K562 (cell line): ENCODE results near the gene SELENOW. TPM values are rescaled to one million over a fixed set of nuclear protein-coding genes. Genes with fewer than 3 reads are reported as not detected.

Source experiments
- CEBPG ChIP-seq, 3 experiments: fragments of 200-800 bp in 1 of 3; sonication (Bioruptor generic) in 1 of 3; sonication (generic) in 1 of 3; formaldehyde crosslinking in 1 of 3; IDR thresholded peaks in 2 of 3; conservative IDR thresholded peaks in 1 of 3; 2 replicates each; pipeline versions ENCODE4 v1.6.1 to v1.8.0; 2016 to 2022; ENCODE audit warnings: missing compliant biosample characterization in 2 of 3, missing genetic modification characterization in 2 of 3, mild to moderate bottlenecking in 1 of 3, missing genetic modification reagents in 1 of 3
- DACH1 ChIP-seq: fragments of 450-650 bp; IDR thresholded peaks from 2 replicates; pipeline ENCODE4 v1.6.1; 2018; ENCODE audit not compliant: partially characterized antibody
- FOXK2 ChIP-seq, 2 experiments: fragments of 450-650 bp; IDR thresholded peaks in 1 of 2; conservative IDR thresholded peaks in 1 of 2; 2 replicates each; pipeline ENCODE4 v1.6.1; 2016; ENCODE audit warnings: low read depth in 2 of 2, mild to moderate bottlenecking in 1 of 2
- HDAC1 ChIP-seq, 2 experiments: fragments of 450-650 bp; IDR thresholded peaks; 2 replicates each; pipeline ENCODE4 v1.6.1; 2016 to 2017; ENCODE audit warnings: inconsistent platforms in 1 of 2, mild to moderate bottlenecking in 1 of 2, moderate library complexity in 1 of 2
- HDAC6 ChIP-seq: IDR thresholded peaks from 2 replicates; pipeline ENCODE4 v1.6.1; 2012; ENCODE audit warnings: low read depth, mild to moderate bottlenecking, control low read depth, inconsistent platforms, low read length, moderate library complexity
- HIVEP1 ChIP-seq: fragments of 250-450 bp; sonication (Bioruptor Pico); IDR thresholded peaks from 2 replicates; pipeline ENCODE4 v1.4.0; 2020; ENCODE audit warnings: mild to moderate bottlenecking
- HNRNPUL1 ChIP-seq: fragments of 200-400 bp; formaldehyde crosslinking; IDR thresholded peaks from 2 replicates; pipeline ENCODE4 v1.6.1; 2017; ENCODE audit warnings: low read length
- MTA3 ChIP-seq: fragments of 450-650 bp; formaldehyde crosslinking; IDR thresholded peaks from 2 replicates; pipeline ENCODE4 v1.6.1; 2017; ENCODE audit warnings: mild to moderate bottlenecking, borderline replicate concordance
- MYC ChIP-seq, 2 experiments: fragments of 250-450 bp in 1 of 2; sonication (Bioruptor Pico) in 1 of 2; IDR thresholded peaks; 2 replicates each; pipeline versions ENCODE4 v1.5.1 to v1.6.1; 2012 to 2021; ENCODE audit warnings: low read depth in 2 of 2, borderline replicate concordance in 1 of 2, improper control_type of control experiment in 1 of 2, low read length in 1 of 2, mild to moderate bottlenecking in 1 of 2, moderate library complexity in 1 of 2
- SMARCE1 ChIP-seq: fragments of 450-650 bp; IDR thresholded peaks from 2 replicates; pipeline ENCODE4 v1.7.1; 2016; ENCODE audit warnings: mild to moderate bottlenecking
- TAF1 ChIP-seq: IDR thresholded peaks from 2 replicates; pipeline ENCODE4 v1.6.1; 2011; ENCODE audit warnings: mild to moderate bottlenecking, low read length, moderate library complexity; ENCODE audit not compliant: insufficient read depth, control insufficient read depth, severe bottlenecking; ENCODE audit errors: extremely low read depth
- ZBTB1 ChIP-seq: sonication (generic); formaldehyde crosslinking; IDR thresholded peaks from 2 replicates; pipeline ENCODE4 v1.8.1; 2023; ENCODE audit warnings: missing genetic modification reagents, low read depth, mild to moderate bottlenecking, borderline replicate concordance
- ZNF175 ChIP-seq: fragments of 200-800 bp; sonication (Bioruptor generic); IDR thresholded peaks from 2 replicates; pipeline ENCODE4 v1.6.1; 2016; ENCODE audit warnings: low read depth, mild to moderate bottlenecking, missing genetic modification characterization, missing compliant biosample characterization
- polyA plus RNA-seq, 8 experiments: library from polyadenylated mRNA; depleted of rRNA in 4 of 8; stranded (reverse) in 5 of 8; unstranded in 3 of 8; fragments of >200 nt; fragmentation: Nextera tagmentation in 2 of 8; fragmentation: Illumina TruSeq in 1 of 8; extraction: Ambion mirVana in 2 of 8; extraction: Trizol in 1 of 8; gene quantifications; 2 replicates each; pipeline versions ENCODE4 v1.2.1 to v1.2.3, GENCODE V29; 2011 to 2014; ENCODE audit warnings: inconsistent platforms in 1 of 8, missing spikeins in 1 of 8
- total RNA-seq, 7 experiments: library from RNA; depleted of rRNA in 6 of 7; stranded (reverse); fragments of >200 nt in 6 of 7; fragmentation: Illumina TruSeq in 2 of 7; extraction: Trizol in 2 of 7; gene quantifications; 2 replicates each; pipeline versions ENCODE4 v1.2.1 to v1.2.3, GENCODE V29; 2011 to 2021; ENCODE audit warnings: low replicate concordance in 1 of 7
- TF ChIP-seq, protein P1 (sequence below), 2 experiments: fragments of 450-650 bp; formaldehyde crosslinking in 1 of 2; IDR thresholded peaks; 2 replicates each; pipeline versions ENCODE4 v1.4.0 to v1.6.1; 2014 to 2020; ENCODE audit warnings: mild to moderate bottlenecking in 2 of 2, borderline replicate concordance in 1 of 2, low read depth in 1 of 2
- TF ChIP-seq, protein P2 (sequence below): fragments of 450-650 bp; conservative IDR thresholded peaks from 2 replicates; pipeline ENCODE4 v1.6.1; 2016; ENCODE audit warnings: missing genetic modification characterization, low read depth, mild to moderate bottlenecking, control low read depth, missing compliant biosample characterization

Gene SELENOW
- total and polyA plus RNA-seq, 9 of the 15 experiments (the other 6 are each of a cell fraction or from before 2014, with no cell fraction given), result 91.9 to 279 (median 156) TPM

DNA sequence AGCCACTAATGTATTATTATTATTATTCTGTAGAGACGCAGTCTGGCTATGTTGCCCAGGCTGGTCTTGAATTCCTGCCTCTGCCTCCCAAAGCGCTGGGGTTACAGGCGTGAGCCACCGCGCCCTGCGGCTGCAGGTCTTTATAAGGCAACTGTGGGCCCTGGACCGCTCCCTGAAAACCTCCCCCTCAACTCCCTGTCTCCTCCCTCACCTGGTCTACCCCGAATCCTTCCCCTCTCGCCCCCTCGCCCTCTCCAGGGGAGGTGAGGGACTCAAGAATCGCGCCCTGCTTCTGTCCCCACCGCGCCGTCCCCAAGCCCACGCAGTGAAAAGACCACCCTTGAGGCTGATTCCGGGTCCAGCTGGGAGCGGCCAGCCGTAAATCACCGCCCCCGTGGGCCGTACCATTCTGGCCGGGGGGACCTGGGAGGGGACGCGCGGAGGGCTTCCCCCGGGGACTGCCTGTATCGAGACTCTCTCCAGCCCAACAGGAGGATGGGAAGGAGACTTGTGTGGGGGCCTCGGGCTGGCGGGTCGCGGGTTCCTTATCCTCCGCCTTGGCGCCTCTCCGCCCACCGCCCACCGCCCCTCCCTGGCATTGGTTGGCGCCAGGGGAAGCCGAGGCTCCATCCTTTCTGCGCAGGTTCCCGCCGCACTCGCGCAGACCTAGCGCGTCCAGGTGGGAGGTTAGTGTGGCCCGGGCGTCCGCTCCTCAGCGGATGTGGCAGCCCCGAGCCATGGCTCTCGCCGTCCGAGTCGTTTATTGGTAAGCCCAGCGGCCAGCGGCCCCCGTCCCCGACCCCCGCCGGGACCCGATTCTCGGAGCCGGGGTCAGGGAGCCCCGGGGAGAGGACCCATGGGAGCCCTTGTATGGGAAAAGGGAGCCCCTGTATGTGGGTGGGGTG is at the start of gene SELENOW (continued):
- TF ChIP-seq, protein P1, sequence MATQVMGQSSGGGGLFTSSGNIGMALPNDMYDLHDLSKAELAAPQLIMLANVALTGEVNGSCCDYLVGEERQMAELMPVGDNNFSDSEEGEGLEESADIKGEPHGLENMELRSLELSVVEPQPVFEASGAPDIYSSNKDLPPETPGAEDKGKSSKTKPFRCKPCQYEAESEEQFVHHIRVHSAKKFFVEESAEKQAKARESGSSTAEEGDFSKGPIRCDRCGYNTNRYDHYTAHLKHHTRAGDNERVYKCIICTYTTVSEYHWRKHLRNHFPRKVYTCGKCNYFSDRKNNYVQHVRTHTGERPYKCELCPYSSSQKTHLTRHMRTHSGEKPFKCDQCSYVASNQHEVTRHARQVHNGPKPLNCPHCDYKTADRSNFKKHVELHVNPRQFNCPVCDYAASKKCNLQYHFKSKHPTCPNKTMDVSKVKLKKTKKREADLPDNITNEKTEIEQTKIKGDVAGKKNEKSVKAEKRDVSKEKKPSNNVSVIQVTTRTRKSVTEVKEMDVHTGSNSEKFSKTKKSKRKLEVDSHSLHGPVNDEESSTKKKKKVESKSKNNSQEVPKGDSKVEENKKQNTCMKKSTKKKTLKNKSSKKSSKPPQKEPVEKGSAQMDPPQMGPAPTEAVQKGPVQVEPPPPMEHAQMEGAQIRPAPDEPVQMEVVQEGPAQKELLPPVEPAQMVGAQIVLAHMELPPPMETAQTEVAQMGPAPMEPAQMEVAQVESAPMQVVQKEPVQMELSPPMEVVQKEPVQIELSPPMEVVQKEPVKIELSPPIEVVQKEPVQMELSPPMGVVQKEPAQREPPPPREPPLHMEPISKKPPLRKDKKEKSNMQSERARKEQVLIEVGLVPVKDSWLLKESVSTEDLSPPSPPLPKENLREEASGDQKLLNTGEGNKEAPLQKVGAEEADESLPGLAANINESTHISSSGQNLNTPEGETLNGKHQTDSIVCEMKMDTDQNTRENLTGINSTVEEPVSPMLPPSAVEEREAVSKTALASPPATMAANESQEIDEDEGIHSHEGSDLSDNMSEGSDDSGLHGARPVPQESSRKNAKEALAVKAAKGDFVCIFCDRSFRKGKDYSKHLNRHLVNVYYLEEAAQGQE (IDR thresholded peaks at IDR 0.05; ENCODE audit: borderline replicate concordance), result peak; percentile 53
- TF ChIP-seq, protein P1 (CRISPR knock-in tag; IDR thresholded peaks at IDR 0.05; ENCODE audit: low read depth), result no peak
- peak in 1 of 2 experiments; percentile 100; a peak in 3 of 4 replicates for TF ChIP-seq FOXK2 (conservative IDR thresholded peaks at IDR 0.05 in 1 of 2, IDR thresholded peaks at IDR 0.05 in 1 of 2; ENCODE audit: low read depth in 2 of 2)
- peak; percentile 28; the same call in 1 of the 2 replicates for TF ChIP-seq HIVEP1
- TF ChIP-seq, protein P2, sequence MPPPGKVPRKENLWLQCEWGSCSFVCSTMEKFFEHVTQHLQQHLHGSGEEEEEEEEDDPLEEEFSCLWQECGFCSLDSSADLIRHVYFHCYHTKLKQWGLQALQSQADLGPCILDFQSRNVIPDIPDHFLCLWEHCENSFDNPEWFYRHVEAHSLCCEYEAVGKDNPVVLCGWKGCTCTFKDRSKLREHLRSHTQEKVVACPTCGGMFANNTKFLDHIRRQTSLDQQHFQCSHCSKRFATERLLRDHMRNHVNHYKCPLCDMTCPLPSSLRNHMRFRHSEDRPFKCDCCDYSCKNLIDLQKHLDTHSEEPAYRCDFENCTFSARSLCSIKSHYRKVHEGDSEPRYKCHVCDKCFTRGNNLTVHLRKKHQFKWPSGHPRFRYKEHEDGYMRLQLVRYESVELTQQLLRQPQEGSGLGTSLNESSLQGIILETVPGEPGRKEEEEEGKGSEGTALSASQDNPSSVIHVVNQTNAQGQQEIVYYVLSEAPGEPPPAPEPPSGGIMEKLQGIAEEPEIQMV (tag), result no peak
- 0 out of 2 replicates have a peak, but pooled peaks have one; percentile 54 for TF ChIP-seq SMARCE1
- no peak for TF ChIP-seq HNRNPUL1
- no peak for TF ChIP-seq HDAC6
- TF ChIP-seq ZNF175, result no peak
- TF ChIP-seq HDAC1 (IDR thresholded peaks at IDR 0.05), result peak in 1 of 2 experiments; percentile 90; a peak in 2 of 4 replicates
- TF ChIP-seq TAF1, result peak; percentile 87
- no peak for TF ChIP-seq CEBPG (CRISPR knock-in tag; IDR thresholded peaks at IDR 0.05)
- TF ChIP-seq CEBPG (tag; conservative IDR thresholded peaks at IDR 0.05 in 1 of 2, IDR thresholded peaks at IDR 0.05 in 1 of 2), result no peak
- TF ChIP-seq MTA3, result peak; percentile 65; the same call in 1 of the 2 replicates
- TF ChIP-seq ZBTB1 (CRISPR knock-in tag), result peak; percentile 51; the same call in 1 of the 2 replicates
- peak; percentile 38; the same call in 1 of the 2 replicates for TF ChIP-seq MYC (IDR thresholded peaks at IDR 0.05; ENCODE audit: low read depth, low read length)
- no peak for TF ChIP-seq MYC (CRISPR knock-in tag; IDR thresholded peaks at IDR 0.05; ENCODE audit: borderline replicate concordance, low read depth)
- peak; percentile 91 for TF ChIP-seq DACH1
